SK-N-SH treated with all-trans-retinoic acid at 6 μM for 48 hours (cell line): ENCODE measurements around the gene TUBGCP2.

Experiments used
- RARB ChIP-seq: fragments of 250-450 bp; sonication (Bioruptor Pico); IDR thresholded peaks from 2 replicates; pipeline ENCODE4 v1.8.0; 2021; ENCODE audit warnings: mild to moderate bottlenecking, moderate library complexity
- ZFP30 ChIP-seq: fragments of 450-650 bp; formaldehyde crosslinking; IDR thresholded peaks from 2 replicates; pipeline ENCODE4 v1.5.0; 2022; ENCODE audit warnings: mild to moderate bottlenecking, moderate library complexity
- TF ChIP-seq, protein P1 (sequence below): fragments of 250-450 bp; sonication (Bioruptor Pico); IDR thresholded peaks from 2 replicates; pipeline ENCODE4 v1.5.1; 2020; ENCODE audit warnings: low read depth, mild to moderate bottlenecking, moderate library complexity

DNA sequence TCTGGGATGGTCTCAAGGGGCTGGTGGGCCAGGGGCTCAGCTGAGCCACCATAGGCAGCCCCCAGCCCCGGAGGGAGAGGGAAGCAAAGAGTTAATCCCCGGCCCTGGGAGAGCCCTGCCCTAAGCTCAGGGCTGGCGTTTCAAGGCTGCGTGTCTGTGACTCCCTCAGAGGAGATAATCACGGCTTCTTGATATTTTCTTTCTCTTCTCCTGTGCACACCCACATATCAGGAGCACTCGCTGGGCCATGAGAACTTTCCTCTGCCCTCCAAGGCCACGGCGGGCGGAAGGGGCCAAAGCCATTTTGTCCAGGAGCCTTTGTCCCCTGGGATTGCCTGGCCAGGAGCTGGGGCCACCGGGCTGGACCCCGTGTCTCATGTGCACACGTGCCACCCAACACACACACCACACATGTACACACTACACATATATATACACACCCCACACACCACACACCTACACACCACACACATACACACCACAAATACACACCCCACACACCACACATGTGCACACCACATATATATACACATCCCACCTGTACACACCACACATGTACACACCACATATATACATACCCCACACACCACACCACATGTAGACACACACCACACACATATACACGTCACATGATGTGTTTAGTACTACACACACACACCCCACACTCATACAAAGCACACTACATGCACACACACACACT, 54.1 kb downstream of the TUBGCP2 start:
- TF ChIP-seq ZFP30 (CRISPR knock-in tag) (no peak), RARB (CRISPR knock-in tag) (no peak)
- TF ChIP-seq, protein P1, sequence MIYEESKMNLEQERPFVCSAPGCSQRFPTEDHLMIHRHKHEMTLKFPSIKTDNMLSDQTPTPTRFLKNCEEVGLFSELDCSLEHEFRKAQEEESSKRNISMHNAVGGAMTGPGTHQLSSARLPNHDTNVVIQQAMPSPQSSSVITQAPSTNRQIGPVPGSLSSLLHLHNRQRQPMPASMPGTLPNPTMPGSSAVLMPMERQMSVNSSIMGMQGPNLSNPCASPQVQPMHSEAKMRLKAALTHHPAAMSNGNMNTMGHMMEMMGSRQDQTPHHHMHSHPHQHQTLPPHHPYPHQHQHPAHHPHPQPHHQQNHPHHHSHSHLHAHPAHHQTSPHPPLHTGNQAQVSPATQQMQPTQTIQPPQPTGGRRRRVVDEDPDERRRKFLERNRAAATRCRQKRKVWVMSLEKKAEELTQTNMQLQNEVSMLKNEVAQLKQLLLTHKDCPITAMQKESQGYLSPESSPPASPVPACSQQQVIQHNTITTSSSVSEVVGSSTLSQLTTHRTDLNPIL (CRISPR knock-in tag): no peak
